GM19025 (cell line): ENCODE results near the gene STYXL1.
"Not testable (repeated sequence)": the region's sequence is repeated elsewhere in the genome, so short reads cannot be mapped to it uniquely, and the experiment has no call there.

Experiments used
- ATAC-seq: cut with Tn5 transposase; IDR thresholded peaks from one replicate; pipeline ENCODE4 v1.9.1; 2021; ENCODE audit warnings: mild to moderate bottlenecking, low read depth, moderate library complexity; ENCODE audit not compliant: unreplicated experiment

STYXL1 gene

GRCh38 chr7:76066716-76067503 is 19.1 kb upstream of the STYXL1 start:
- no peak for ATAC-seq

- no peak for ATAC-seq
Measured at GRCh38 chr7:76065016-76065612, 17.3 kb upstream of the STYXL1 start.

GRCh38 chr7:76064208-76064970 is 16.6 kb upstream of the STYXL1 start:
- ATAC-seq = no peak

DNA sequence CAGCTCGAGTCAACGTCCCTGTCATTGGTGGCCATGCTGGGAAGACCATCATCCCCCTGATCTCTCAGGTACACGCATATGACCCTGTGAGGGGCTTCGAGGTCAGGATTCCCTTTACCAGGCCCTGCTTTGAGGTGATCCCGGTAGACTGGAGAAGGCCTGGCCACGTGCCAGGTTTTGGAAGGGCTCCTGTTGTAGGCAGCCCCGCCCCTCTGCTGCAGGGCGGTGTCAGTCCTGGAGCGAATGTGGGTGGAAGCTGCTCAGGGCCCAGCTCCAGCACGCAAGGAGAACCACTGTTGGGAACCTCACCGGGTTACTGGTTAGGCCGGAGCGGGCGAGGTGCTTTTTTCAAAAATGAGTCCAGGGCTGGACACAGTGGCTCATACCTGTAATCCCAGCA is 15.7 kb upstream of the STYXL1 start:
- ATAC-seq = no peak

GRCh38 chr7:76063114-76063513 is 15.3 kb upstream of the STYXL1 start:
- ATAC-seq = no peak

DNA sequence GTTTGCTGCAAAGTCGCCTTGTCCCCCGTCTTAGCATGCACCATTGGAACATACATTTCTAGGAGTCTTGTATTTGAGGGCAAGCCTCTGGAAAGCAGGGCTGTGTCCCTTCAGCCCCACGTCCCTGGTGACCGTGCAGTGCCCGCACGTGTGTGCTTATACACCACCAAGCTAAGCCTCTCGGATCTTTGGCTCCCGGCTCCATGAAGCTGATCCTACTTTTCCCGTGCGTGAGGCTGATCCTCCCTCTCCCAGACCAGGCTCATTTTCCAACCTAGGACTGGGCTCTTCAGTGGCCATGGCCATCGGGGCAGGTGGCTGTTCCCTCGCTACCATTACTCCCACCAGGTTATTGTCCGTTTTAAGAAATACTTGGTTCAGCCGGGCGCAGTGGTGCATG is 14.5 kb upstream of the STYXL1 start:
- no peak for ATAC-seq

DNA sequence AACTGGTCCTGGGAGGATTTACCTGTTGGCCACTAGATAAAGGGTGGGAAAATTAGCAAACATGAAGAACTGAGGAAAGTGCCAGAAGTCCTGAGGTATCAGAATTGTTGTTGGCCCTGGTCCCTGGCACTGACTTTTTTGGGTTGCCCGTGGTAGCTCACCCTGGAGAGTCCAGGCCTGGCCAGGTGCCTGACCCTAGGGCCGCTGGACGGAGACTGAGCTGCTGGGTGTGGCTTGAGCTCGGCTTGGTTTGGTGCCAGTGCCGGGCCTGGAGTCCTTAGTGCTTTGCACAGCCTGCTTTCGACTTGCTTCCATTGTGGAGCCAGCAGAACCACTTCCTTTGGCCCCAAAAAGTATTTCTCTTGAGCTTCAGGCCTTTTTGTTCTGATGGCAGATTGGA is 13.0 kb upstream of the STYXL1 start:
- ATAC-seq = no peak

DNA sequence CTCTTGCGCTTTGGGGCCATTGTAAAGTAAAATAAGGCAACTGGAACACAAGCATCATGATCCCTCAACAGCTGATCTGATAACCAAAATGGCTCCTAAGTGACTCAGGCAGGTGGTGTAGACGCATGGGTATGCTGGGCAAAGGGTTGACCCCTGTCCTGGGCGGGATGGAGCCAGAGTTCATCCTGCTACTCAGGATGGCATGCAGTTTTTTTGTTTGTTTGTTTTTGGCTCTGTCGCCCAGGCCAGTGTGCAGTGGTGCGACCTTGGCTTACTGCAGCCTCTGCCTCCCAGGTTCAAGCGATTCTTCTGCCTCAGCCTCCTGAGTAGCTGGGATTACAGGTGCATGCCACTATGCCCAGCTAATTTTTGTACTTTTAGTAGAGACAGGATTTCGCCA is 10.9 kb upstream of the STYXL1 start:
- ATAC-seq = not testable (repeated sequence)

GRCh38 chr7:76057813-76058145 is 10.0 kb upstream of the STYXL1 start:
- ATAC-seq = no peak

- ATAC-seq = no peak
Measured at GRCh38 chr7:76057103-76057812, 9.5 kb upstream of the STYXL1 start.

DNA sequence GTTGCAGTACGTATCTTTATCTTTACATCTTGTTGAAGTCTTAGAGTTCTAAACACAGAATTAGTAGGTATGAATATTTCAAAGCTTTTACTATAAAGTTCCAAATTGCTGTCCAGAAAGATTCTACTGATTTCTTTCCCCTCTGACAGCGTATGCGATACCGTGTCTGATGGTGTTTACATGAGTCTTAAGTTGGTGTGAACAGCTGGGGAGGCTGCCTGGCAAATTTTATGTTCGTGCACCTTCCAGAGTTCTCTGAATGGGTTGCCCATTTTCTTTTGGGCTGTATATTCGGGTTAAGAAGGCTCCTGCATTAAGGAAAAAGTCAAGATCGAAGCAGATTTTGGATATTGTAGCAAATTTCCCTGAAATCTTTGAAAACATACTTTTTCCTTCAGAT is 8.4 kb upstream of the STYXL1 start:
- ATAC-seq = no peak

GRCh38 chr7:76054123-76055120 is 6.6 kb upstream of the STYXL1 start:
- ATAC-seq = no peak

DNA sequence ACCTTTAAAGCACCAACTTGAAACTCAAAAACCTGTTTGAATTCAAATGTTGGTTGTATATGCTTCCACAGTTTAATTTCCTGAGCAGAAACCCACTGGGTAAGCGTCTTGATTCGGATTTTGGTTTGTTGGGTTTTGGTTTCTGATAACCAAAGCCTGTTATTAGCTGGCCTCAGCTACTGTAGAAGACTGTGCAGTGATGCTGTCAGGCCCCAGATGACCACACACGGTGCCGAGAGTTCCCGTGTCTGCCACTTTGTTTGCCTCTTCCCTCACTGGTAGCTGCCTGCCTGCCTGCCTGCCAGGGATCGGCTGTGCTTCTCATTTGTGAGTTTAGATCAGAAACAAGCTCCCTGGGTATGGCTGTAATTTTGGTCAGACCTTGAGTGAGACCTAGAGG is 5.7 kb upstream of the STYXL1 start:
- no peak for ATAC-seq

- ATAC-seq = not testable (repeated sequence)
Measured at GRCh38 chr7:76052681-76053080, 4.9 kb upstream of the STYXL1 start.

DNA sequence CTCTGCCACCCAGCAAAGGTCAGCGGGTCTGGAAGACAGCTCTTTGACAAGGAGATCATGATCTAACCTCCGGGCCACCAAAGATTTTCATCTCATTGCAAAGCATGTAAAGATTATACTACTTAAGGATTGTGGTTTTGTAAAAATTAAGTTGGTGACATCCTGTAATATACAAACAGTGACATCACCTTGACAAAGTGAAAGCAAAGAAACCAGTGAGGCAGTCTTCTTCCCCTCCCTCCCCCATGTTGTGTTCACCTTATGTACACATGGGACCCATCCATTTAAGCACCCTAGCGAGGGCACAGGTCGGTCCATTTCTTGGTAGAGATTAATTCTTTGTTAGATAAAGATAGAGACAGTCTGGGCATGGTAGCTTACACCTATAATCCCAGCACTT is 4.0 kb upstream of the STYXL1 start:
- ATAC-seq = no peak

DNA sequence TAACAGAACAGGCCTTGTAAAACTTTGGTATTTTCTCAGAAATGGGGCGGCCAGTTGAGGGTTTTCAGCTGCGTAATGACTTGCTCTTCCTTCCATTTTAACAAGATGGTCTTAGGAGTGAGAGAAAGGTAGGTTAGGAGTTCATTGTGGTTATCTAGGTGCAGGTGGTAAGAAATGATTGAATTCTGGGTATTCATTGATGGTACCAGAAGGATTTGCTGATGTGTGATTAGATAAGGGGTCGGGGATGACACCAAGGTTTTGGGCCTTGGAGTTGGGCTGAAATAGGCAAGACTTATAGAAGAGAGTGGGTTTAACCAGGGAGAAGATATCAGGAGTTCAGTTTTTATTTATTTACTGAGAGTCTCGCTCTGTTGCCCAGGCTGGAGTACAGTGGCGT is 2.7 kb upstream of the STYXL1 start:
- no peak for ATAC-seq

GRCh38 chr7:76049295-76049694 is 1.5 kb upstream of the STYXL1 start:
- no peak for ATAC-seq

DNA sequence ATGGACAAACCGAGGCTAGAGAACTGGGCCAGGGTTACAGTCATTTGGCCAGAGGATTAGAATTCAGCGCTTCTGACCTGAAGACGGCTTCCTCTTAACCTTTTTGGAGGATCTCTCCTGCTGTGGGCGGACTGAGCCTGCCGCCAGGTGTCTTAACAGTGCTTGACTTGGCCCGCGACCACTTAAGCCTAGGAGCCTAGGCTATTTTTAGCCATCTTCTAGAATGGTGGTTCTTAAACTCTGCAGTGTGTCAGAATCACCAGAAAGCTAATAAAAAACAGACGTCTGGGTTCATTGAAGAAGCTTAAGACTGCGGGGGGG is 828 bp upstream of the STYXL1 start:
- ATAC-seq = no peak

- no peak for ATAC-seq
Measured at GRCh38 chr7:76047305-76047810, 442 bp downstream of the STYXL1 start.

- no peak for ATAC-seq
Measured at GRCh38 chr7:76044375-76044865, 3.4 kb downstream of the STYXL1 start.
